LNCaP clone FGC (cell line): ENCODE results near the gene SBK3.

Experiments
- DNase-seq: peaks from one replicate; pipeline ENCODE4 v3.0.0-alpha.2; 2011; ENCODE audit warnings: low read depth
- H3K4me3 ChIP-seq: 2 replicates; pipeline ENCODE4 v1.5.1; 2011; ENCODE audit warnings: mild to moderate bottlenecking, low read depth, low read length, control low read depth
- CTCF ChIP-seq: IDR thresholded peaks from 2 replicates; pipeline ENCODE4 v1.5.1; 2012; ENCODE audit warnings: mild to moderate bottlenecking; ENCODE audit not compliant: control insufficient read depth, insufficient read depth; ENCODE audit errors: extremely low read depth

SBK3 gene

GRCh38 chr19:55546822-55547614, 1.7 kb upstream of the SBK3 start:
- no peak for DNase-seq
- H3K4me3 ChIP-seq = no peak overlapping the region
- TF ChIP-seq CTCF = no peak

- no peak for TF ChIP-seq CTCF
- H3K4me3 ChIP-seq = no peak overlapping the region
- no peak for DNase-seq
These were observed 668 bp upstream of the SBK3 start for GRCh38 chr19:55546011-55546410.

GRCh38 chr19:55544776-55545439, 435 bp downstream of the SBK3 start:
- TF ChIP-seq CTCF = no peak
- DNase-seq = no peak
- no peak overlapping the region for H3K4me3 ChIP-seq

GRCh38 chr19:55544014-55544413, 1.3 kb downstream of the SBK3 start:
- no peak overlapping the region for H3K4me3 ChIP-seq
- no peak for DNase-seq
- TF ChIP-seq CTCF = no peak

- TF ChIP-seq CTCF = no peak
- DNase-seq = no peak
- no peak overlapping the region for H3K4me3 ChIP-seq
These were observed 1.8 kb downstream of the SBK3 start for GRCh38 chr19:55543567-55543966.

GRCh38 chr19:55542292-55542855, 3.0 kb downstream of the SBK3 start:
- no peak for DNase-seq
- TF ChIP-seq CTCF = no peak
- H3K4me3 ChIP-seq = no peak overlapping the region

GRCh38 chr19:55541091-55541490, 4.3 kb downstream of the SBK3 start:
- no peak overlapping the region for H3K4me3 ChIP-seq
- no peak for TF ChIP-seq CTCF
- no peak for DNase-seq
